Uterus (tissue), 4 donors: ENCODE measurements around the gene KRT2. TPM values are rescaled to one million over a fixed set of nuclear protein-coding genes. Genes with fewer than 3 reads are reported as not detected.
"Not testable (repeated sequence)": the region's sequence is repeated elsewhere in the genome, so short reads cannot be mapped to it uniquely, and the experiment has no call there.

Experiments used
- DNase-seq, 2 donors: peaks; one replicate each; pipeline ENCODE4 v3.0.0-alpha.2; 2019 to 2020
- H3K27ac ChIP-seq, 2 donors: fragments of 200-600 bp; sonication (generic); 1 replicate in 1 of 2; 2 replicates in 1 of 2; pipeline ENCODE4 v1.5.1; 2016 to 2018
- H3K27me3 ChIP-seq, 2 donors: fragments of 200-600 bp; sonication (generic); one replicate each; pipeline ENCODE4 v1.5.1; 2018 to 2019; ENCODE audit warnings: control low read depth in 1 of 2
- H3K36me3 ChIP-seq, 2 donors: fragments of 200-600 bp; sonication (generic); one replicate each; pipeline ENCODE4 v1.5.1; 2019; ENCODE audit warnings: control low read depth in 1 of 2
- H3K4me1 ChIP-seq, 2 donors: fragments of 200-600 bp; sonication (generic); one replicate each; pipeline ENCODE4 v1.5.1; 2018 to 2019; ENCODE audit warnings: control low read depth in 1 of 2
- H3K4me3 ChIP-seq, 2 donors: fragments of 200-600 bp; sonication (generic); 1 replicate in 1 of 2; 2 replicates in 1 of 2; pipeline ENCODE4 v1.5.1; 2018 to 2019; ENCODE audit warnings: mild to moderate bottlenecking in 1 of 2
- H3K9me3 ChIP-seq, 2 donors: fragments of 200-600 bp; sonication (generic); one replicate each; pipeline ENCODE4 v1.5.1; 2019; ENCODE audit warnings: control low read depth in 1 of 2
- POLR2A ChIP-seq, 2 donors: fragments of 450-650 bp; IDR thresholded peaks; one replicate each; pipeline ENCODE4 v1.6.1; 2016; ENCODE audit warnings: antibody characterized with exemption in 2 of 2, mild to moderate bottlenecking in 1 of 2, moderate library complexity in 1 of 2
- intact Hi-C: fragments of 100-400 bp; cut with DNase I; formaldehyde crosslinking; loops from one replicate; pipeline ENCODE4 v1.15.1; 2023; ENCODE audit warnings: low total_unique reads
- total RNA-seq, 4 donors: library from RNA; depleted of rRNA in 3 of 4; stranded (reverse); fragments of >200 nt in 3 of 4; gene quantifications; one replicate each; pipeline versions ENCODE4 v1.1.0 to v1.2.4, GENCODE V29; 2014 to 2023
- TF ChIP-seq, protein P1 (sequence below), 4 experiments: fragments of 200-600 bp in 2 of 4; fragments of 450-650 bp in 2 of 4; sonication (generic) in 2 of 4; IDR thresholded peaks; one replicate each; pipeline ENCODE4 v1.5.1; 2016 to 2019; ENCODE audit warnings: antibody characterized with exemption in 4 of 4, mild to moderate bottlenecking in 2 of 4, moderate library complexity in 1 of 4
- donor health status: DM: yes; HTN: yes; CAD: no.

Gene KRT2
- total RNA-seq, 4 donors from 2014 or later: not detected

DNA sequence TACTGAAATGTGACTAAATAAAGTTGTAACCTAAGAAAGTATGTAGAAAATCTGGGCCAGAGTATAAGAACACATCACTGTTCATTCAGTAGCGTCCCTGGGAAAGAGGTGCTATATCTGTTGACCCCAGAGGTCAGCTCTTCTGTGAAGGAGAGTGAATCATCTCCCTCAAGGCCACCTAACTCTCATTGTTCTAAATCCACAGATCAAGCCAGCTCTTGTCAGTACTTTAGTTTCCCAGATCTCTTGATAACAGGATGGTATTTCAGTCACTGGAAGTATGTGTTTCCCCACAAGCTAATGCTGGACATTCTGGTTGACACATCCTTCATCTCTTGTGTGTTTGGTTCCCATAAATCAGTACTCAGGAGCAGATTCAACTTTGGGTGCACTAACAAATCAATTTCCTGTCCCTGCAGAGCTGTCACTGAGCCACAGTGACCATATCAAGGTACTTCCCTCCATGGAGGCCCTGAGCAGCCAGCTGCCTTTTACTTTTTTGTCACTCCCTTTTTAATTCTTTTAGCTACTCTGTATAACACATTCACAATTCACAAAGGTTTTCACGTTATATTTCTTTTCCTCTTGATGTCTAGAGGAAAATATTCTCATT lies 20.4 kb upstream of the KRT2 start:
- H3K27me3 ChIP-seq: no peaks in the 10 kb centered on the region
- H3K4me1 ChIP-seq: no peaks in the 10 kb centered on the region
- TF ChIP-seq POLR2A (IDR thresholded peaks at IDR 0.05): no peak
- TF ChIP-seq, protein P1, sequence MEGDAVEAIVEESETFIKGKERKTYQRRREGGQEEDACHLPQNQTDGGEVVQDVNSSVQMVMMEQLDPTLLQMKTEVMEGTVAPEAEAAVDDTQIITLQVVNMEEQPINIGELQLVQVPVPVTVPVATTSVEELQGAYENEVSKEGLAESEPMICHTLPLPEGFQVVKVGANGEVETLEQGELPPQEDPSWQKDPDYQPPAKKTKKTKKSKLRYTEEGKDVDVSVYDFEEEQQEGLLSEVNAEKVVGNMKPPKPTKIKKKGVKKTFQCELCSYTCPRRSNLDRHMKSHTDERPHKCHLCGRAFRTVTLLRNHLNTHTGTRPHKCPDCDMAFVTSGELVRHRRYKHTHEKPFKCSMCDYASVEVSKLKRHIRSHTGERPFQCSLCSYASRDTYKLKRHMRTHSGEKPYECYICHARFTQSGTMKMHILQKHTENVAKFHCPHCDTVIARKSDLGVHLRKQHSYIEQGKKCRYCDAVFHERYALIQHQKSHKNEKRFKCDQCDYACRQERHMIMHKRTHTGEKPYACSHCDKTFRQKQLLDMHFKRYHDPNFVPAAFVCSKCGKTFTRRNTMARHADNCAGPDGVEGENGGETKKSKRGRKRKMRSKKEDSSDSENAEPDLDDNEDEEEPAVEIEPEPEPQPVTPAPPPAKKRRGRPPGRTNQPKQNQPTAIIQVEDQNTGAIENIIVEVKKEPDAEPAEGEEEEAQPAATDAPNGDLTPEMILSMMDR (IDR thresholded peaks at IDR 0.05): no peak
- intact Hi-C loops: no loop called here
- no peaks in the 10 kb centered on the region for H3K36me3 ChIP-seq
- H3K4me3 ChIP-seq: no peak overlapping the region
- H3K27ac ChIP-seq: no peak overlapping the region
- no peak for DNase-seq
- no peaks in the 10 kb centered on the region for H3K9me3 ChIP-seq

DNA sequence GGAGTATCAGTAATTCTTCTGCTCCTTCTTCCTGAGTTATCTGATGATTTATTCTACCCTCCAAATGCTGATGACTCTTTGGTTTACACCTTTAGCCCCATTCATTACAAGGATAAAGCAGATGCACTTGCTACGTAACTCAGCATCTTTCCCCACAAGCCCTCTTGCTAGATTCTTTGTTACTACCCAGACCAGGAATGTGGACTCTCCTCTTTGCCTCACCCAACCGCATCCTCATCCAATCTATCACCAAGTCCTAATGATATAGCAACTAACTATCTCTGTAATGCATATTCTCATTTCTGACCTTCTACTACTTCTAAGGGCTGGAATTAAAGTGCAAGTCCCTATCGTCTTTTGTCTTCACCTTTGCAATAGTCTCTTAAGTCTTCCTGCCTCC lies 18.9 kb upstream of the KRT2 start:
- Histone ChIP-seq H3K4me3 (no peak overlapping the region), H3K9me3 (no peaks in the 10 kb centered on the region), H3K27me3 (no peaks in the 10 kb centered on the region), H3K27ac (no peak overlapping the region), H3K4me1 (no peaks in the 10 kb centered on the region), H3K36me3 (no peaks in the 10 kb centered on the region)
- no peak for DNase-seq
- TF ChIP-seq, protein P1 (IDR thresholded peaks at IDR 0.05): no peak
- TF ChIP-seq POLR2A (IDR thresholded peaks at IDR 0.05): no peak
- intact Hi-C loops: no loop called here

DNA sequence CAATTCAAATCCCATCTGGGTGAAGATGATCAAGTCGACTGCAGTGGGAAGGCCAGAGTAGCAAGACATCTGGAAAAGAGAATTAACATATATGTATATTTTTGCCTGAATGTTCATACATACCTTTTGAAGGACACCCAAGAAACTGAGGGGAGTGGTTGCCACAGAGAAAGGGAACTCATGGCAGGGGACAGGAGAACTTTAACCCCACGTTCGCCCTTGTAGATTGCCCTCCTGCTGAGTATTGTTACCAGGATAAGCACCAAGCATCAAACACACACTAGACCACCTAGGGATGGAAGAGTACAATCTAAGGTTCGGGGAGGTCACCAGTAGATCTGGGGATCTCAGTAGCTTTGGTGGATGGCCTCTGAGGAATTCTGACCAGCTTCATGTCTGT lies 18.5 kb upstream of the KRT2 start:
- no peaks in the 10 kb centered on the region for H3K4me1 ChIP-seq
- H3K27ac ChIP-seq: no peak overlapping the region
- TF ChIP-seq POLR2A (IDR thresholded peaks at IDR 0.05): no peak
- TF ChIP-seq, protein P1 (IDR thresholded peaks at IDR 0.05): no peak
- H3K9me3 ChIP-seq: no peaks in the 10 kb centered on the region
- no peak for DNase-seq
- H3K4me3 ChIP-seq: no peak overlapping the region
- H3K27me3 ChIP-seq: no peaks in the 10 kb centered on the region
- intact Hi-C loops: no loop called here
- H3K36me3 ChIP-seq: no peaks in the 10 kb centered on the region

DNA sequence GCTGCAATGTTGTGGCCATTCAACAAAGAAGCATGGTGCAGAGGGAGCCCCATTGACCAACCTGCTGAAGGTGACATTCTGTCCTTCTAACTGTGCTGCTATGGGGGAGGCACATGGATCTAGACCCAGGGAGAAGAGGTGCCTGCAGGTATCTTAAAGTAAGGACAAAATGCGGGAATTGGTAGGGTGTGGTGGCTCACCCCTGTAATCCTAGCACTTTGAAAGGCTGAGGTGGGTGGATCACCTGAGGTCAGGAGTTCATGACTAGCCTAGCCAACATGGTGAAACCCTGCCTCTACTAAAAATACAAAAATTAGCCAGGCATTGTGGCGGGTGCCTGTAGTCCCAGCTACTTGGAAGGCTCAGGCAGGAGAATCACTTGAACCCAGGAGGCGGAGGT lies 17.9 kb upstream of the KRT2 start:
- H3K9me3 ChIP-seq, H3K4me1 ChIP-seq, intact Hi-C loops, DNase-seq, H3K27me3 ChIP-seq, H3K27ac ChIP-seq, H3K4me3 ChIP-seq, H3K36me3 ChIP-seq: not testable (repeated sequence)

DNA sequence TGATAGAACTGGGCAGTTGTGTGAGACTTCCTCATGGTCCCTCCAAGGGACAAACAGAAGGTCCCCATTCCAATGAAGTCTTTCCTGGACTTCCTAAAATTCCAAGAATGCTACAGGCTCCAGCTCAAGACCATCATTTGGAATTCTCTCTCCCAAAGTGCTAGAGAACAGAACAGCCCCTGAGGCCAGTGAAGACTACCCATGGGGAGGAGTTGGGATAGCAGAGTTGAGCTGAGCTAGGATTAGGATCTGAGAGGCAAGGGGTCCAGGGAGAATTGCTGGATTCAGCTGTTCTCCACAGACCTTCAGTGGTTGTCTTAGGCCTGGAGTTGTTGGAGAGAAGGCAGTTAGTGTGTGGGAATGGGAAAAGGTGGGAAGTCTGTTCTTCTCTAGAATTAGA lies 17.4 kb upstream of the KRT2 start:
- H3K27me3 ChIP-seq: no peaks in the 10 kb centered on the region
- H3K27ac ChIP-seq: no peak overlapping the region
- TF ChIP-seq POLR2A (IDR thresholded peaks at IDR 0.05): no peak
- TF ChIP-seq, protein P1 (IDR thresholded peaks at IDR 0.05): no peak
- no peaks in the 10 kb centered on the region for H3K9me3 ChIP-seq
- no peaks in the 10 kb centered on the region for H3K4me1 ChIP-seq
- H3K4me3 ChIP-seq: no peak overlapping the region
- DNase-seq: no peak
- no peaks in the 10 kb centered on the region for H3K36me3 ChIP-seq
- intact Hi-C loops: no loop called here

DNA sequence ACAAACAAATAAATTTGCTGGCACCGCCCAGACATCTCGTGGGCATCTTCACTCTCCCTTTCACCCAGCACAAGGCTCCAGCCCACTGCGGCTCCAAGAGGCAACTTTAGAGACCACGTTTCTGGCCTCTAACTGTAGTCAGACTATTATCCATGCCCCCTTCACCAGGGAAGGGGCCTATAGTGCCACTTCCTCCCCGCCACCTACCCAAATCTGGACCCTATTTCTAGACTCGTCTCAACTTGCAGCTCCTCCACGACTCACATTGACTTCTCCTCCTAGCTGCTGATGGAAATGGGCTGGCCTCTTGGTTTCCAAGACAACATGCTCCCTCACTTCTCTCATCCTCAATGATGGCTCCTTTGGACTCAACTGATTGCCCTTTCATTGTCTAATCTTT lies 15.9 kb upstream of the KRT2 start:
- no peak for DNase-seq
- Histone ChIP-seq H3K4me1 (no peaks in the 10 kb centered on the region), H3K27me3 (no peaks in the 10 kb centered on the region), H3K27ac (no peak overlapping the region), H3K9me3 (no peaks in the 10 kb centered on the region), H3K4me3 (no peak overlapping the region), H3K36me3 (no peaks in the 10 kb centered on the region)
- intact Hi-C loops: no loop called here
- no peak for TF ChIP-seq POLR2A (IDR thresholded peaks at IDR 0.05)
- TF ChIP-seq, protein P1 (IDR thresholded peaks at IDR 0.05): no peak
